HG02588 (cell line): ENCODE data around the gene KIF5C.

Source experiments
- ATAC-seq: cut with Tn5 transposase; IDR thresholded peaks from one replicate; pipeline ENCODE4 v1.9.1; 2021; ENCODE audit warnings: mild to moderate bottlenecking, moderate library complexity; ENCODE audit not compliant: unreplicated experiment

KIF5C gene

DNA sequence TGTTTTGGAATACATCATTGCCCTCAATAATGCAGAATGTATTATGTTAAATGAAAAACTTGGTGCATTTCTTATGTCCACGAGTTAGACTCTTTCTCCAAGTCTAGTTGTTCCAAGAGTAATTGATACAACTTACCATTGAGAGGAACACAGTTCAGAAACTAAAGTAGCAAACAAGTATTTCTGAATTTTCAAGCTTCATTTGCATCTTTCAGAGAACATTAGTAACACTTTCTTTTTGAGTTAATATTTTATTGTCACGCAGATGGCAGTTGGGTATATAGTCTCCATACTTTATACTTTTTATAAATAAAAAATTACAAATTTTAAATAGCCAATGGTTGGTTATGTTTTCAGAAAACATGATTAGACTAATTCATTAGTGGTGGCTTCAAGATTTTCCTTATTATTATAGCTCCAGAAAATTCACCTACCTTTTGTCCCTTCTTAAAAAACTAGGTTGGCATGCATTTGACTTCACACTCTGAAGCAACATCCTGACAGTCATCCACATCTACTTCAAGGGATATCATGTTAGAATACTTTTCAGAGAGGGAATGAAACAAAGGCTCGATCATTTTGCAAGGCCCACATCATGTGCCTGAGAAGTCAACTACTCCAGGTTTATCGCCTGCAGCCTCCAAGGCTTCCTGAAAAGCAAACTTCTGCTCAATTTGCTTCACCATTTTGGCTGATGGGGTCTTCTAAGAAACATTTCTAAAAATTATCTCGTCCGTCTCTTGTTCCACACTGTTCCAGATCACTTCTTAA, 193.4 kb downstream of the KIF5C start:
- ATAC-seq = no peak

GRCh38 chr2:149068996-149069888, 194.2 kb downstream of the KIF5C start:
- ATAC-seq = no peak

- no peak for ATAC-seq
Observed at GRCh38 chr2:149070681-149071320, 195.8 kb downstream of the KIF5C start.

- ATAC-seq = no peak
Observed at GRCh38 chr2:149075105-149075504, 200.1 kb downstream of the KIF5C start.

DNA sequence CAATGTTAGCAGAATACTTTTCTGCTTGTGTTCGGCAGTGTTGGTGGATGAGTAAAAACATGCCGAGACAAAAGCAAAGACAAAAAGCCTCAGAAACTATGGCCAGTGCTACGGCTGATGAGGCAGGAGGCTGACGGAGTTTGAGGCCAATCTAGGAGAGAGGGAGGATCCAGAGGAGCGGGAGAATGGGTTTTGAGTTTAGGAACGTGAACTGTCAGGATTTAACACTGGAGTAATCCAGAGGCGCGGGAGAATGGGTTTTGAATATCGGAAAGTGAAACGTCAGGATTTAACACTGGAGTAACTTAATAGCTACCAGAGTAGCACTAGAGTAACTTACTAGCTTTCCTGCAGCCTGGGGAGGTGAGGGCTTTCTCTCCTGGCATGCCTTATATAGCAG, 200.8 kb downstream of the KIF5C start:
- ATAC-seq = no peak
